Prostate gland (tissue), 2 donors: ENCODE measurements around the gene SPON1. TPM values are rescaled to one million over a fixed set of nuclear protein-coding genes. Genes with fewer than 3 reads are reported as not detected.

Experiments used
- DNase-seq: peaks from one replicate; pipeline ENCODE4 v3.0.0-alpha.2; 2019; ENCODE audit warnings: low spot score
- H3K27ac ChIP-seq, 2 donors: fragments of 200-600 bp; sonication (generic); 2 replicates each; pipeline ENCODE4 v1.5.1; 2017 to 2019
- H3K27me3 ChIP-seq: fragments of 200-600 bp; sonication (generic); replicated peaks from 2 replicates; pipeline ENCODE4 v1.5.1; 2019; ENCODE audit not compliant: insufficient read depth
- H3K36me3 ChIP-seq, 2 donors: fragments of 200-600 bp; sonication (generic); 1 replicate in 1 of 2; 2 replicates in 1 of 2; pipeline versions ENCODE4 v1.5.1 to v1.8.1; 2017 to 2019
- H3K4me1 ChIP-seq: fragments of 200-600 bp; sonication (generic); replicated peaks from 2 replicates; pipeline ENCODE4 v1.5.1; 2019
- H3K4me3 ChIP-seq, 2 donors: fragments of 200-600 bp; sonication (generic); 2 replicates each; pipeline ENCODE4 v1.5.1; 2017 to 2019
- H3K9me3 ChIP-seq: fragments of 200-600 bp; sonication (generic); 2 replicates; pipeline ENCODE4 v1.5.1; 2017
- POLR2A ChIP-seq: fragments of 450-650 bp; IDR thresholded peaks from one replicate; pipeline ENCODE4 v1.6.1; 2016; ENCODE audit warnings: antibody characterized with exemption, mild to moderate bottlenecking
- POLR2AphosphoS5 ChIP-seq: sonication (generic); formaldehyde crosslinking; IDR thresholded peaks from one replicate; pipeline ENCODE4 v1.6.1; 2017; ENCODE audit warnings: antibody characterized with exemption
- WGBS: methylation state at CpG from one replicate; pipeline ENCODE4 v1.1.5; 2018; 5-methylcytosine and 5-hydroxymethylcytosine counted together
- intact Hi-C: fragments of 100-400 bp; cut with DNase I; formaldehyde crosslinking; loops from one replicate; pipeline ENCODE4 v1.14.2; 2022
- total RNA-seq, 2 donors: library from RNA; depleted of rRNA; stranded (reverse); fragments of >200 nt; gene quantifications; one replicate each; pipeline ENCODE4 v1.1.0, GENCODE V29; 2016
- TF ChIP-seq, protein P1 (sequence below), 4 experiments: fragments of 200-600 bp in 2 of 4; fragments of 450-650 bp in 2 of 4; sonication (generic) in 2 of 4; IDR thresholded peaks; 1 replicate in 3 of 4; 2 replicates in 1 of 4; pipeline ENCODE4 v1.5.1; 2016 to 2019; ENCODE audit warnings: antibody characterized with exemption in 4 of 4, mild to moderate bottlenecking in 2 of 4, moderate library complexity in 2 of 4

The SPON1 gene
- total RNA-seq, 2 donors from 2014 or later: 13.7 to 28.2 TPM

GRCh38 chr11:14266622-14267021 lies 304.1 kb downstream of the SPON1 start:
- Histone ChIP-seq H3K27me3 (no peaks in the 10 kb centered on the region), H3K27ac (no peak overlapping the region), H3K4me3 (no peak overlapping the region), H3K36me3 (no peaks in the 10 kb centered on the region), H3K9me3 (no peaks in the 10 kb centered on the region), H3K4me1 (no peaks in the 10 kb centered on the region)
- intact Hi-C loops: no loop called here
- WGBS: 68% methylated on average over 1 of the region's 1 CpG
- DNase-seq: no peak
- TF ChIP-seq POLR2A (no peak), POLR2AphosphoS5 (no peak)
- TF ChIP-seq, protein P1, sequence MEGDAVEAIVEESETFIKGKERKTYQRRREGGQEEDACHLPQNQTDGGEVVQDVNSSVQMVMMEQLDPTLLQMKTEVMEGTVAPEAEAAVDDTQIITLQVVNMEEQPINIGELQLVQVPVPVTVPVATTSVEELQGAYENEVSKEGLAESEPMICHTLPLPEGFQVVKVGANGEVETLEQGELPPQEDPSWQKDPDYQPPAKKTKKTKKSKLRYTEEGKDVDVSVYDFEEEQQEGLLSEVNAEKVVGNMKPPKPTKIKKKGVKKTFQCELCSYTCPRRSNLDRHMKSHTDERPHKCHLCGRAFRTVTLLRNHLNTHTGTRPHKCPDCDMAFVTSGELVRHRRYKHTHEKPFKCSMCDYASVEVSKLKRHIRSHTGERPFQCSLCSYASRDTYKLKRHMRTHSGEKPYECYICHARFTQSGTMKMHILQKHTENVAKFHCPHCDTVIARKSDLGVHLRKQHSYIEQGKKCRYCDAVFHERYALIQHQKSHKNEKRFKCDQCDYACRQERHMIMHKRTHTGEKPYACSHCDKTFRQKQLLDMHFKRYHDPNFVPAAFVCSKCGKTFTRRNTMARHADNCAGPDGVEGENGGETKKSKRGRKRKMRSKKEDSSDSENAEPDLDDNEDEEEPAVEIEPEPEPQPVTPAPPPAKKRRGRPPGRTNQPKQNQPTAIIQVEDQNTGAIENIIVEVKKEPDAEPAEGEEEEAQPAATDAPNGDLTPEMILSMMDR (IDR thresholded peaks at IDR 0.05): no peak

- Histone ChIP-seq H3K4me1 (no peaks in the 10 kb centered on the region), H3K36me3 (no peaks in the 10 kb centered on the region), H3K9me3 (no peaks in the 10 kb centered on the region), H3K4me3 (no peak overlapping the region), H3K27ac (no peak overlapping the region), H3K27me3 (no peaks in the 10 kb centered on the region)
- intact Hi-C loops: no loop called here
- TF ChIP-seq POLR2A (no peak), POLR2AphosphoS5 (no peak)
- TF ChIP-seq, protein P1 (IDR thresholded peaks at IDR 0.05): no peak
- WGBS: 91% methylated on average over 6 of the region's 6 CpGs
- DNase-seq: no peak
Observed at GRCh38 chr11:14267861-14268635, 305.5 kb downstream of the SPON1 start.

- H3K27ac ChIP-seq: no peak overlapping the region
- TF ChIP-seq POLR2AphosphoS5: no peak
- no peaks in the 10 kb centered on the region for H3K4me1 ChIP-seq
- no peaks in the 10 kb centered on the region for H3K9me3 ChIP-seq
- no peaks in the 10 kb centered on the region for H3K36me3 ChIP-seq
- 81% methylated on average over 5 of the region's 5 CpGs for WGBS
- no peaks in the 10 kb centered on the region for H3K27me3 ChIP-seq
- no peak for DNase-seq
- intact Hi-C loops: no loop called here
- H3K4me3 ChIP-seq: no peak overlapping the region
Observed at GRCh38 chr11:14269692-14270573, 307.4 kb downstream of the SPON1 start.

GRCh38 chr11:14270690-14271542 lies 308.4 kb downstream of the SPON1 start:
- 61% methylated on average over 6 of the region's 6 CpGs for WGBS
- H3K27ac ChIP-seq: no peak overlapping the region
- no peak overlapping the region for H3K4me3 ChIP-seq

More at GRCh38 chr11:14270690-14271542, 308.4 kb downstream of the SPON1 start:
- DNase-seq: no peak
- Histone ChIP-seq H3K36me3 (no peaks in the 10 kb centered on the region), H3K27me3 (no peaks in the 10 kb centered on the region), H3K9me3 (no peaks in the 10 kb centered on the region), H3K4me1 (no peaks in the 10 kb centered on the region)
- TF ChIP-seq POLR2AphosphoS5: no peak
- no peak for TF ChIP-seq POLR2A
- TF ChIP-seq, protein P1 (IDR thresholded peaks at IDR 0.05): no peak
- intact Hi-C loops: no loop called here
